ENCODE results near the gene RNF187. TPM values are rescaled to one million over a fixed set of nuclear protein-coding genes. Genes with fewer than 3 reads are reported as not detected.

The RNF187 gene
- total RNA-seq, 1 experiment from 2014 or later = 141 TPM

DNA sequence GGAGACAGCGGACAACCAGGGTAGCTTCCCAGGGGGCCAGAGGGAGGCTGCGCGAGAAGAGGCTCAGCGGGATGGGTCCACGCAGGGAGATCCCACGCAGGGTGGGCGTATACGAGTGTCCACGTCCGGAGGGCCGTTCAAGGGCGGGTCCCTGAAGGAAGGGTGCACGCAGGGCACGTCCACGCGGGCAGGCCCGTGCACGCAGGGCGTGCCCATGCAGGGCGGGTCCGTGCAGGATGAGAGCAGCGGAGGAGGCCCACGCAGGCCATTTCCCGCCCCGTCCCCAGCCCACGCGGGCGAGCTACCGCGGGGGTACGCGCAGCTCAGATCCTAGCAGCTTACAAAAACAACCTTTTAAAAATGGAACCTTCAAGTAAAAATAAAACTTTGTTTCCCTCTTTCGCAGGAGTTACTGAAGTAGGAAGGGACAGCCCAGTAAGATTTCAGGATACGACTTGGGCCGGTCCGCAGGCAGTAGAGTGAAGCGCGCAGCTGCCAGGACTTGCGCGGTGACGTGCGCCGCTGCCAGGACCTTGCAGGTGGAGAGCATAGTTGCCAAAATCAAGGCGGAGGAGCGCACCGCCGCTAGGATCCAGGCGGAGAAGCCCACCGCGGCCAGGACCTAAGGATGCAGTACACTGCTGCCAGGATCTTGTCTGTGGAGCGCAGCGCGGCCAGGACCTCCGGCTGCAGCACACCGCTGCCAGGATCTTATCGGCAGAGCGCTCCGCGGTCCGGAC, 416 bp upstream of the RNF187 start (continued):
- TF ChIP-seq, protein P1, sequence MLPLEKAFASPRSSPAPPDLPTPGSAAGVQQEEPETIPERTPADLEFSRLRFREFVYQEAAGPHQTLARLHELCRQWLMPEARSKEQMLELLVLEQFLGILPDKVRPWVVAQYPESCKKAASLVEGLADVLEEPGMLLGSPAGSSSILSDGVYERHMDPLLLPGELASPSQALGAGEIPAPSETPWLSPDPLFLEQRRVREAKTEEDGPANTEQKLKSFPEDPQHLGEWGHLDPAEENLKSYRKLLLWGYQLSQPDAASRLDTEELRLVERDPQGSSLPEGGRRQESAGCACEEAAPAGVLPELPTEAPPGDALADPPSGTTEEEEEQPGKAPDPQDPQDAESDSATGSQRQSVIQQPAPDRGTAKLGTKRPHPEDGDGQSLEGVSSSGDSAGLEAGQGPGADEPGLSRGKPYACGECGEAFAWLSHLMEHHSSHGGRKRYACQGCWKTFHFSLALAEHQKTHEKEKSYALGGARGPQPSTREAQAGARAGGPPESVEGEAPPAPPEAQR (CRISPR knock-in tag; IDR thresholded peaks at IDR 0.05) = no peak
- TF ChIP-seq FOXP1 (CRISPR knock-in tag; IDR thresholded peaks at IDR 0.05; ENCODE audit: borderline replicate concordance) = peak; percentile 83
- TF ChIP-seq, protein P2, sequence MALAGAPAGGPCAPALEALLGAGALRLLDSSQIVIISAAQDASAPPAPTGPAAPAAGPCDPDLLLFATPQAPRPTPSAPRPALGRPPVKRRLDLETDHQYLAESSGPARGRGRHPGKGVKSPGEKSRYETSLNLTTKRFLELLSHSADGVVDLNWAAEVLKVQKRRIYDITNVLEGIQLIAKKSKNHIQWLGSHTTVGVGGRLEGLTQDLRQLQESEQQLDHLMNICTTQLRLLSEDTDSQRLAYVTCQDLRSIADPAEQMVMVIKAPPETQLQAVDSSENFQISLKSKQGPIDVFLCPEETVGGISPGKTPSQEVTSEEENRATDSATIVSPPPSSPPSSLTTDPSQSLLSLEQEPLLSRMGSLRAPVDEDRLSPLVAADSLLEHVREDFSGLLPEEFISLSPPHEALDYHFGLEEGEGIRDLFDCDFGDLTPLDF (CRISPR knock-in tag; IDR thresholded peaks at IDR 0.05) = 0 out of 2 replicates have a peak, but pooled peaks have one; percentile 9
- TF ChIP-seq FOXK1 (CRISPR knock-in tag; IDR thresholded peaks at IDR 0.05) = peak; percentile 96
- TF ChIP-seq, protein P3, sequence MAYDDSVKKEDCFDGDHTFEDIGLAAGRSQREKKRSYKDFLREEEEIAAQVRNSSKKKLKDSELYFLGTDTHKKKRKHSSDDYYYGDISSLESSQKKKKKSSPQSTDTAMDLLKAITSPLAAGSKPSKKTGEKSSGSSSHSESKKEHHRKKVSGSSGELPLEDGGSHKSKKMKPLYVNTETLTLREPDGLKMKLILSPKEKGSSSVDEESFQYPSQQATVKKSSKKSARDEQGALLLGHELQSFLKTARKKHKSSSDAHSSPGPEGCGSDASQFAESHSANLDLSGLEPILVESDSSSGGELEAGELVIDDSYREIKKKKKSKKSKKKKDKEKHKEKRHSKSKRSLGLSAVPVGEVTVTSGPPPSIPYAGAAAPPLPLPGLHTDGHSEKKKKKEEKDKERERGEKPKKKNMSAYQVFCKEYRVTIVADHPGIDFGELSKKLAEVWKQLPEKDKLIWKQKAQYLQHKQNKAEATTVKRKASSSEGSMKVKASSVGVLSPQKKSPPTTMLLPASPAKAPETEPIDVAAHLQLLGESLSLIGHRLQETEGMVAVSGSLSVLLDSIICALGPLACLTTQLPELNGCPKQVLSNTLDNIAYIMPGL (CRISPR knock-in tag; IDR thresholded peaks at IDR 0.05) = no peak
- TF ChIP-seq EMX1 (CRISPR knock-in tag; IDR thresholded peaks at IDR 0.05) = no peak
- TF ChIP-seq, protein P4, sequence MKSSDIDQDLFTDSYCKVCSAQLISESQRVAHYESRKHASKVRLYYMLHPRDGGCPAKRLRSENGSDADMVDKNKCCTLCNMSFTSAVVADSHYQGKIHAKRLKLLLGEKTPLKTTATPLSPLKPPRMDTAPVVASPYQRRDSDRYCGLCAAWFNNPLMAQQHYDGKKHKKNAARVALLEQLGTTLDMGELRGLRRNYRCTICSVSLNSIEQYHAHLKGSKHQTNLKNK (CRISPR knock-in tag; IDR thresholded peaks at IDR 0.05) = no peak
- TF ChIP-seq, protein P5, sequence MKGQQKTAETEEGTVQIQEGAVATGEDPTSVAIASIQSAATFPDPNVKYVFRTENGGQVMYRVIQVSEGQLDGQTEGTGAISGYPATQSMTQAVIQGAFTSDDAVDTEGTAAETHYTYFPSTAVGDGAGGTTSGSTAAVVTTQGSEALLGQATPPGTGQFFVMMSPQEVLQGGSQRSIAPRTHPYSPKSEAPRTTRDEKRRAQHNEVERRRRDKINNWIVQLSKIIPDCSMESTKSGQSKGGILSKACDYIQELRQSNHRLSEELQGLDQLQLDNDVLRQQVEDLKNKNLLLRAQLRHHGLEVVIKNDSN (CRISPR knock-in tag; IDR thresholded peaks at IDR 0.05) = peak; percentile 74; the same call in 1 of the 2 replicates
- TF ChIP-seq SP1 (CRISPR knock-in tag; conservative IDR thresholded peaks at IDR 0.05) = peak; percentile 92
- no peak for TF ChIP-seq ZNF232 (CRISPR knock-in tag; IDR thresholded peaks at IDR 0.05)
- TF ChIP-seq ZNF396 (CRISPR knock-in tag; IDR thresholded peaks at IDR 0.05; ENCODE audit: borderline replicate concordance) = no peak
- TF ChIP-seq, protein P6, sequence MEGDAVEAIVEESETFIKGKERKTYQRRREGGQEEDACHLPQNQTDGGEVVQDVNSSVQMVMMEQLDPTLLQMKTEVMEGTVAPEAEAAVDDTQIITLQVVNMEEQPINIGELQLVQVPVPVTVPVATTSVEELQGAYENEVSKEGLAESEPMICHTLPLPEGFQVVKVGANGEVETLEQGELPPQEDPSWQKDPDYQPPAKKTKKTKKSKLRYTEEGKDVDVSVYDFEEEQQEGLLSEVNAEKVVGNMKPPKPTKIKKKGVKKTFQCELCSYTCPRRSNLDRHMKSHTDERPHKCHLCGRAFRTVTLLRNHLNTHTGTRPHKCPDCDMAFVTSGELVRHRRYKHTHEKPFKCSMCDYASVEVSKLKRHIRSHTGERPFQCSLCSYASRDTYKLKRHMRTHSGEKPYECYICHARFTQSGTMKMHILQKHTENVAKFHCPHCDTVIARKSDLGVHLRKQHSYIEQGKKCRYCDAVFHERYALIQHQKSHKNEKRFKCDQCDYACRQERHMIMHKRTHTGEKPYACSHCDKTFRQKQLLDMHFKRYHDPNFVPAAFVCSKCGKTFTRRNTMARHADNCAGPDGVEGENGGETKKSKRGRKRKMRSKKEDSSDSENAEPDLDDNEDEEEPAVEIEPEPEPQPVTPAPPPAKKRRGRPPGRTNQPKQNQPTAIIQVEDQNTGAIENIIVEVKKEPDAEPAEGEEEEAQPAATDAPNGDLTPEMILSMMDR (IDR thresholded peaks at IDR 0.05) = no peak
- TF ChIP-seq, protein P7, sequence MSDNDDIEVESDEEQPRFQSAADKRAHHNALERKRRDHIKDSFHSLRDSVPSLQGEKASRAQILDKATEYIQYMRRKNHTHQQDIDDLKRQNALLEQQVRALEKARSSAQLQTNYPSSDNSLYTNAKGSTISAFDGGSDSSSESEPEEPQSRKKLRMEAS (CRISPR knock-in tag; IDR thresholded peaks at IDR 0.05) = peak; percentile 82
- TF ChIP-seq, protein P8, sequence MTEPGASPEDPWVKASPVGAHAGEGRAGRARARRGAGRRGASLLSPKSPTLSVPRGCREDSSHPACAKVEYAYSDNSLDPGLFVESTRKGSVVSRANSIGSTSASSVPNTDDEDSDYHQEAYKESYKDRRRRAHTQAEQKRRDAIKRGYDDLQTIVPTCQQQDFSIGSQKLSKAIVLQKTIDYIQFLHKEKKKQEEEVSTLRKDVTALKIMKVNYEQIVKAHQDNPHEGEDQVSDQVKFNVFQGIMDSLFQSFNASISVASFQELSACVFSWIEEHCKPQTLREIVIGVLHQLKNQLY (CRISPR knock-in tag; IDR thresholded peaks at IDR 0.05) = no peak
- TF ChIP-seq, protein P9, sequence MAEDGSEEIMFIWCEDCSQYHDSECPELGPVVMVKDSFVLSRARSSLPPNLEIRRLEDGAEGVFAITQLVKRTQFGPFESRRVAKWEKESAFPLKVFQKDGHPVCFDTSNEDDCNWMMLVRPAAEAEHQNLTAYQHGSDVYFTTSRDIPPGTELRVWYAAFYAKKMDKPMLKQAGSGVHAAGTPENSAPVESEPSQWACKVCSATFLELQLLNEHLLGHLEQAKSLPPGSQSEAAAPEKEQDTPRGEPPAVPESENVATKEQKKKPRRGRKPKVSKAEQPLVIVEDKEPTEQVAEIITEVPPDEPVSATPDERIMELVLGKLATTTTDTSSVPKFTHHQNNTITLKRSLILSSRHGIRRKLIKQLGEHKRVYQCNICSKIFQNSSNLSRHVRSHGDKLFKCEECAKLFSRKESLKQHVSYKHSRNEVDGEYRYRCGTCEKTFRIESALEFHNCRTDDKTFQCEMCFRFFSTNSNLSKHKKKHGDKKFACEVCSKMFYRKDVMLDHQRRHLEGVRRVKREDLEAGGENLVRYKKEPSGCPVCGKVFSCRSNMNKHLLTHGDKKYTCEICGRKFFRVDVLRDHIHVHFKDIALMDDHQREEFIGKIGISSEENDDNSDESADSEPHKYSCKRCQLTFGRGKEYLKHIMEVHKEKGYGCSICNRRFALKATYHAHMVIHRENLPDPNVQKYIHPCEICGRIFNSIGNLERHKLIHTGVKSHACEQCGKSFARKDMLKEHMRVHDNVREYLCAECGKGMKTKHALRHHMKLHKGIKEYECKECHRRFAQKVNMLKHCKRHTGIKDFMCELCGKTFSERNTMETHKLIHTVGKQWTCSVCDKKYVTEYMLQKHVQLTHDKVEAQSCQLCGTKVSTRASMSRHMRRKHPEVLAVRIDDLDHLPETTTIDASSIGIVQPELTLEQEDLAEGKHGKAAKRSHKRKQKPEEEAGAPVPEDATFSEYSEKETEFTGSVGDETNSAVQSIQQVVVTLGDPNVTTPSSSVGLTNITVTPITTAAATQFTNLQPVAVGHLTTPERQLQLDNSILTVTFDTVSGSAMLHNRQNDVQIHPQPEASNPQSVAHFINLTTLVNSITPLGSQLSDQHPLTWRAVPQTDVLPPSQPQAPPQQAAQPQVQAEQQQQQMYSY (CRISPR knock-in tag; IDR thresholded peaks at IDR 0.05) = peak; percentile 52
- no peak for TF ChIP-seq ZNF416 (CRISPR knock-in tag; IDR thresholded peaks at IDR 0.05)
- TF ChIP-seq KAT7 (CRISPR knock-in tag; IDR thresholded peaks at IDR 0.05; ENCODE audit: borderline replicate concordance) = 0 out of 2 replicates have a peak, but pooled peaks have one; percentile 57
- TF ChIP-seq TCF7 (CRISPR knock-in tag; IDR thresholded peaks at IDR 0.05; ENCODE audit: low read depth) = no peak
- 0 out of 2 replicates have a peak, but pooled peaks have one; percentile 31 for TF ChIP-seq NFATC4 (CRISPR knock-in tag; IDR thresholded peaks at IDR 0.05)
- TF ChIP-seq, protein P10, sequence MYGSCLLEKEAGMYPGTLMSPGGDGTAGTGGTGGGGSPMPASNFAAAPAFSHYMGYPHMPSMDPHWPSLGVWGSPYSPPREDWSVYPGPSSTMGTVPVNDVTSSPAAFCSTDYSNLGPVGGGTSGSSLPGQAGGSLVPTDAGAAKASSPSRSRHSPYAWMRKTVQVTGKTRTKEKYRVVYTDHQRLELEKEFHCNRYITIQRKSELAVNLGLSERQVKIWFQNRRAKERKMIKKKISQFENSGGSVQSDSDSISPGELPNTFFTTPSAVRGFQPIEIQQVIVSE (CRISPR knock-in tag; IDR thresholded peaks at IDR 0.05; ENCODE audit: borderline replicate concordance) = no peak
- peak; percentile 32 for TF ChIP-seq NFYB (CRISPR knock-in tag; conservative IDR thresholded peaks at IDR 0.05; ENCODE audit: low read depth)
- no peak for TF ChIP-seq OVOL2 (CRISPR knock-in tag; IDR thresholded peaks at IDR 0.05; ENCODE audit: borderline replicate concordance)
- TF ChIP-seq NR3C1 (CRISPR knock-in tag; conservative IDR thresholded peaks at IDR 0.05; ENCODE audit: low read depth) = no peak
- no peak for TF ChIP-seq ZNF138 (CRISPR knock-in tag; conservative IDR thresholded peaks at IDR 0.05)
- no peak for TF ChIP-seq ZNF671 (CRISPR knock-in tag; IDR thresholded peaks at IDR 0.05)
- TF ChIP-seq GABPB1 (CRISPR knock-in tag; IDR thresholded peaks at IDR 0.05) = peak; percentile 61
- peak; percentile 63 for TF ChIP-seq ZNF121 (CRISPR knock-in tag; IDR thresholded peaks at IDR 0.05)

Measured in WTC11 (cell line).